Nephron progenitor cell (in vitro differentiated cells): ENCODE data around the gene CXCR5.
A peak's percentile ranks its signal among the peaks of the same experiment; 100 is the strongest.

ENCODE experiments used
- DNase-seq: peaks from one replicate; pipeline ENCODE4 v3.0.0; 2021
- H3K27ac Mint-ChIP-seq: 2 replicates; pipeline ENCODE4 v1.8.0; 2021; ENCODE audit warnings: mild to moderate bottlenecking, moderate library complexity, mixed read lengths
- H3K27me3 Mint-ChIP-seq: 2 replicates; pipeline ENCODE4 v1.8.0; 2021; ENCODE audit warnings: mild to moderate bottlenecking, low read depth, mixed read lengths; ENCODE audit not compliant: poor library complexity
- H3K36me3 Mint-ChIP-seq: 2 replicates; pipeline ENCODE4 v1.8.0; 2021; ENCODE audit warnings: low read depth, mixed read lengths
- H3K4me1 Mint-ChIP-seq: 2 replicates; pipeline ENCODE4 v1.8.0; 2021; ENCODE audit warnings: mixed read lengths
- H3K4me3 Mint-ChIP-seq: 2 replicates; pipeline ENCODE4 v1.8.0; 2021; ENCODE audit warnings: mild to moderate bottlenecking, moderate library complexity, mixed read lengths
- H3K9me3 Mint-ChIP-seq: 2 replicates; pipeline ENCODE4 v1.8.0; 2021; ENCODE audit warnings: mild to moderate bottlenecking, moderate library complexity, mixed read lengths
- CTCF ChIP-seq: fragments of 200-600 bp; sonication (generic); IDR thresholded peaks from 2 replicates; pipeline ENCODE4 v1.5.0; 2021; ENCODE audit warnings: antibody characterized with exemption

Gene CXCR5

GRCh38 chr11:118918128-118918685 is 34.5 kb downstream of the CXCR5 start:
- TF ChIP-seq CTCF = no peak
- peaks cover 87% of the 10 kb centered on the region for H3K4me1 Mint-ChIP-seq
- no peaks in the 10 kb centered on the region for H3K9me3 Mint-ChIP-seq
- peak overlapping the region; percentile 76 for H3K4me3 Mint-ChIP-seq
- peak; percentile 48 for DNase-seq
- H3K36me3 Mint-ChIP-seq = no peaks in the 10 kb centered on the region
- peak overlapping the region; percentile 99 for H3K27ac Mint-ChIP-seq
- no peaks in the 10 kb centered on the region for H3K27me3 Mint-ChIP-seq

- DNase-seq = no peak
- Mint-ChIP-seq H3K36me3 (no peaks in the 10 kb centered on the region), H3K4me1 (peaks cover 90% of the 10 kb centered on the region), H3K27ac (peak overlapping the region; percentile 99), H3K4me3 (peak overlapping the region; percentile 77), H3K9me3 (no peaks in the 10 kb centered on the region), H3K27me3 (no peaks in the 10 kb centered on the region)
- no peak for TF ChIP-seq CTCF
Observed at GRCh38 chr11:118918686-118919280, 35.1 kb downstream of the CXCR5 start.

GRCh38 chr11:118921121-118921928 is 37.6 kb downstream of the CXCR5 start:
- no peak for DNase-seq

GRCh38 chr11:118921929-118922744 is 38.4 kb downstream of the CXCR5 start:
- Mint-ChIP-seq H3K36me3 (no peaks in the 10 kb centered on the region), H3K4me3 (peak overlapping the region; percentile 92), H3K27me3 (no peaks in the 10 kb centered on the region), H3K4me1 (peaks cover 79% of the 10 kb centered on the region), H3K9me3 (no peaks in the 10 kb centered on the region), H3K27ac (no peak overlapping the region)
- peak; percentile 64 for DNase-seq
- TF ChIP-seq CTCF = no peak

More at GRCh38 chr11:118921121-118921928, 37.6 kb downstream of the CXCR5 start:
- peaks cover 81% of the 10 kb centered on the region for H3K4me1 Mint-ChIP-seq
- no peak for TF ChIP-seq CTCF
- no peaks in the 10 kb centered on the region for H3K36me3 Mint-ChIP-seq
- H3K27ac Mint-ChIP-seq = peak overlapping the region; percentile 95
- no peaks in the 10 kb centered on the region for H3K9me3 Mint-ChIP-seq
- H3K4me3 Mint-ChIP-seq = peak overlapping the region; percentile 77
- no peaks in the 10 kb centered on the region for H3K27me3 Mint-ChIP-seq

GRCh38 chr11:118922745-118923627 is 39.3 kb downstream of the CXCR5 start:
- peaks cover 79% of the 10 kb centered on the region for H3K4me1 Mint-ChIP-seq
- no peak overlapping the region for H3K27ac Mint-ChIP-seq
- H3K4me3 Mint-ChIP-seq = peak overlapping the region; percentile 92
- H3K27me3 Mint-ChIP-seq = no peaks in the 10 kb centered on the region
- no peaks in the 10 kb centered on the region for H3K36me3 Mint-ChIP-seq
- H3K9me3 Mint-ChIP-seq = no peaks in the 10 kb centered on the region
- DNase-seq = no peak
- no peak for TF ChIP-seq CTCF
